SK-N-SH (cell line): Measurements from ENCODE around the gene PTGR3. TPM values are rescaled to one million over a fixed set of nuclear protein-coding genes. Genes with fewer than 3 reads are reported as not detected.
A peak's percentile ranks its signal among the peaks of the same experiment; 100 is the strongest.

Source experiments
- CTCF ChIA-PET: fragments of 300-600, 350-600 bp; formaldehyde crosslinking; extraction: SDS; loops from one replicate; lab custom pipeline; 2021; lab: Yijun Ruan, JAX
- POLR2A ChIA-PET: fragments of 350-600 bp; sonication (Branson Sonifier 250); formaldehyde crosslinking; extraction: SDS; loops from one replicate; lab custom pipeline; 2020; ENCODE audit warnings: antibody characterized with exemption, inconsistent platforms; lab: Yijun Ruan, JAX
- DNase-seq: peaks from one replicate; pipeline ENCODE4 v3.0.0; 2012
- H2AFZ ChIP-seq: fragments of 200-600 bp; sonication (generic); 2 replicates; pipeline ENCODE4 v1.8.1; 2016; ENCODE audit warnings: antibody characterized with exemption, mild to moderate bottlenecking, low read depth
- H3F3A ChIP-seq: fragments of 200-600 bp; sonication (generic); replicated peaks from 2 replicates; pipeline ENCODE3; 2016; ENCODE audit warnings: antibody characterized with exemption, mild to moderate bottlenecking; ENCODE audit not compliant: insufficient read depth
- H3K27ac ChIP-seq, 2 experiments: fragments of 200-500 bp in 1 of 2; fragments of 200-600 bp in 1 of 2; sonication (Bioruptor generic) in 1 of 2; sonication (generic), shearing (Covaris generic) in 1 of 2; 2 replicates each; pipeline versions ENCODE4 v1.5.1 to v1.6.1; 2014 to 2016; ENCODE audit warnings: low read depth in 2 of 2, inconsistent platforms in 1 of 2, low read length in 1 of 2, mild to moderate bottlenecking in 1 of 2, mixed read lengths in 1 of 2
- H3K27me3 ChIP-seq: fragments of 200-600 bp; sonication (generic), shearing (Covaris generic); 2 replicates; pipeline ENCODE4 v1.6.1; 2016; ENCODE audit warnings: mixed run types; ENCODE audit not compliant: insufficient read depth
- H3K36me3 ChIP-seq, 2 experiments: fragments of 200-500 bp in 1 of 2; fragments of 200-600 bp in 1 of 2; sonication (Bioruptor generic) in 1 of 2; sonication (generic) in 1 of 2; replicated peaks in 1 of 2; 2 replicates each; pipeline versions ENCODE3 to v1.5.1; 2014 to 2016; ENCODE audit warnings: low read length in 1 of 2, mild to moderate bottlenecking in 1 of 2; ENCODE audit not compliant: insufficient read depth in 2 of 2, control insufficient read depth in 1 of 2
- H3K4me1 ChIP-seq, 2 experiments: fragments of 200-500 bp in 1 of 2; fragments of 200-600 bp in 1 of 2; sonication (Bioruptor generic) in 1 of 2; sonication (generic), shearing (Covaris generic) in 1 of 2; 2 replicates each; pipeline versions ENCODE4 v1.5.1 to v1.6.1; 2014 to 2016; ENCODE audit warnings: low read depth in 1 of 2, low read length in 1 of 2, mixed run types in 1 of 2; ENCODE audit not compliant: insufficient read depth in 2 of 2, control insufficient read depth in 1 of 2
- H3K4me2 ChIP-seq: fragments of 200-600 bp; sonication (generic), shearing (Covaris generic); 2 replicates; pipeline ENCODE4 v1.6.1; 2017; ENCODE audit warnings: mixed run types
- H3K4me3 ChIP-seq, 2 experiments: fragments of 200-500 bp in 1 of 2; fragments of 200-600 bp in 1 of 2; sonication (Bioruptor generic) in 1 of 2; sonication (generic), shearing (Covaris generic) in 1 of 2; 2 replicates each; pipeline versions ENCODE4 v1.5.1 to v1.8.1; 2014 to 2016; ENCODE audit warnings: low read depth in 2 of 2, inconsistent platforms in 1 of 2, low read length in 1 of 2, mild to moderate bottlenecking in 1 of 2, mixed read lengths in 1 of 2, moderate library complexity in 1 of 2
- H3K79me2 ChIP-seq: fragments of 200-600 bp; sonication (generic); 2 replicates; pipeline ENCODE4 v1.8.1; 2017; ENCODE audit warnings: mild to moderate bottlenecking; ENCODE audit not compliant: insufficient read depth
- H3K9ac ChIP-seq: fragments of 200-600 bp; sonication (generic); 2 replicates; pipeline ENCODE4 v1.6.1; 2017; ENCODE audit warnings: mixed run types
- H3K9me2 ChIP-seq: fragments of 200-600 bp; sonication (generic); 2 replicates; pipeline ENCODE4 v1.6.1; 2017; ENCODE audit warnings: mixed run types
- H3K9me3 ChIP-seq: fragments of 200-600 bp; sonication (generic); 2 replicates; pipeline ENCODE4 v1.6.1; 2017; ENCODE audit warnings: mixed run types, mild to moderate bottlenecking, moderate library complexity
- H4K20me1 ChIP-seq: fragments of 200-600 bp; sonication (generic); 2 replicates; pipeline ENCODE4 v1.6.1; 2017; ENCODE audit warnings: mild to moderate bottlenecking, mixed run types; ENCODE audit not compliant: insufficient read depth
- CTCF ChIP-seq: fragments of 200-600 bp; sonication (generic); IDR thresholded peaks from 2 replicates; pipeline ENCODE4 v1.6.1; 2017; ENCODE audit warnings: antibody characterized with exemption, mild to moderate bottlenecking, moderate library complexity
- ELF1 ChIP-seq: IDR thresholded peaks from 2 replicates; pipeline ENCODE4 v1.4.0; 2012
- EP300 ChIP-seq, 2 experiments: IDR thresholded peaks; 2 replicates each; pipeline versions ENCODE4 v1.4.0 to v1.6.1; 2012; ENCODE audit warnings: borderline replicate concordance in 1 of 2, low read depth in 1 of 2, low read length in 1 of 2
- FOSL2 ChIP-seq: IDR thresholded peaks from 2 replicates; pipeline ENCODE4 v1.4.0; 2012; ENCODE audit warnings: low read depth, mild to moderate bottlenecking, moderate library complexity, borderline replicate concordance
- FOXM1 ChIP-seq: IDR thresholded peaks from 2 replicates; pipeline ENCODE4 v1.4.0; 2012; ENCODE audit warnings: low read depth, mild to moderate bottlenecking
- IRF3 ChIP-seq: fragments of 150-350 bp; IDR thresholded peaks from 2 replicates; pipeline ENCODE4 v1.6.1; 2016; ENCODE audit warnings: mild to moderate bottlenecking, low read depth, low read length
- MEF2A ChIP-seq: IDR thresholded peaks from 2 replicates; pipeline ENCODE4 v1.4.0; 2012; ENCODE audit warnings: low read depth, borderline replicate concordance
- MXI1 ChIP-seq: IDR thresholded peaks from 2 replicates; pipeline ENCODE4 v1.6.1; 2012; ENCODE audit warnings: mild to moderate bottlenecking, low read depth, low read length, improper control_type of control experiment
- PBX3 ChIP-seq: IDR thresholded peaks from 2 replicates; pipeline ENCODE4; 2012
- POLR2AphosphoS5 ChIP-seq: IDR thresholded peaks from 2 replicates; pipeline ENCODE4 v1.6.1; 2012; ENCODE audit warnings: low read depth, low read length
- RCOR1 ChIP-seq: fragments of 150-350 bp; IDR thresholded peaks from 2 replicates; pipeline ENCODE4 v1.6.1; 2017; ENCODE audit warnings: antibody characterized with exemption, low read length
- REST ChIP-seq: IDR thresholded peaks from 2 replicates; pipeline ENCODE4 v1.6.1; 2012; ENCODE audit warnings: mild to moderate bottlenecking, low read depth, low read length, moderate library complexity
- SIN3A ChIP-seq: IDR thresholded peaks from 2 replicates; pipeline ENCODE4 v1.6.1; 2012; ENCODE audit warnings: low read depth, mild to moderate bottlenecking, low read length, moderate library complexity, borderline replicate concordance
- SMC3 ChIP-seq: IDR thresholded peaks from 2 replicates; pipeline ENCODE4 v1.6.1; 2012; ENCODE audit warnings: low read depth, low read length, improper control_type of control experiment
- TEAD4 ChIP-seq: IDR thresholded peaks from 2 replicates; pipeline ENCODE4 v1.4.0; 2012; ENCODE audit warnings: mild to moderate bottlenecking, borderline replicate concordance; ENCODE audit not compliant: insufficient read depth
- USF2 ChIP-seq: fragments of 150-350 bp; IDR thresholded peaks from 2 replicates; pipeline ENCODE4 v1.6.1; 2017; ENCODE audit warnings: antibody characterized with exemption, low read length, low read depth, borderline replicate concordance
- YY1 ChIP-seq: IDR thresholded peaks from 2 replicates; pipeline ENCODE4 v1.4.0; 2012; ENCODE audit warnings: low read depth, mild to moderate bottlenecking
- WGBS: methylation state at CpG from one replicate; pipeline ENCODE4 v1.1.6; 2017; ENCODE audit warnings: low lambda C conversion rate; 5-methylcytosine and 5-hydroxymethylcytosine counted together
- polyA plus RNA-seq, 3 experiments: library from polyadenylated mRNA; depleted of rRNA; stranded (reverse); fragments of >200 nt; gene quantifications; 2 replicates each; pipeline ENCODE4 v1.2.3, GENCODE V29; 2012

Gene PTGR3
- polyA plus RNA-seq, 1 of the 3 experiments (the other 2 are of a cell fraction) = 20.7 TPM

GRCh38 chr18:75255094-75255493, 46.2 kb upstream of the PTGR3 start (continued):
- TF ChIP-seq REST = no peak

- H3K79me2 ChIP-seq = 0 out of 2 replicates have a peak, but pooled peaks cover 3% of the 10 kb centered on the region
- peak overlapping the region in 1 of 2 experiments; percentile 22; a peak in 1 of 4 replicates for H3K27ac ChIP-seq
- no peaks in the 10 kb centered on the region for H3K9me2 ChIP-seq
- TF ChIP-seq POLR2AphosphoS5 (no peak), RCOR1 (no peak), SIN3A (no peak), ELF1 (no peak), IRF3 (no peak)
- TF ChIP-seq, all 33 proteins: peak for 0
- no peak overlapping the region for H3K9ac ChIP-seq
- ChIA-PET POLR2A (no interaction called here), CTCF (no interaction called here)
- H3K4me3 ChIP-seq = no peak overlapping the region
- H2AFZ ChIP-seq = no peak overlapping the region
- H4K20me1 ChIP-seq = no peaks in the 10 kb centered on the region
- H3K27me3 ChIP-seq = no peaks in the 10 kb centered on the region
- whole genome bisulfite sequencing = 82% methylated on average over 4 of the region's 4 CpGs
- no peak overlapping the region for H3K4me2 ChIP-seq
- DNase-seq = peak; percentile 57
- peaks cover 7% of the 10 kb centered on the region for H3F3A ChIP-seq
- H3K4me1 ChIP-seq = peaks cover 0 to 27% of the 10 kb centered on the region in 2 experiments; a peak in 2 of 4 replicates
- H3K36me3 ChIP-seq = no peaks in the 10 kb centered on the region
- H3K9me3 ChIP-seq = no peaks in the 10 kb centered on the region
Measured at GRCh38 chr18:75253784-75254183, 44.8 kb upstream of the PTGR3 start.

GRCh38 chr18:75253043-75253442, 44.1 kb upstream of the PTGR3 start:
- Histone ChIP-seq H2AFZ (no peak overlapping the region), H3K27ac (no peak overlapping the region), H3K4me1 (peaks cover 0 to 34% of the 10 kb centered on the region in 2 experiments; a peak in 2 of 4 replicates), H3K79me2 (0 out of 2 replicates have a peak, but pooled peaks cover 3% of the 10 kb centered on the region), H4K20me1 (no peaks in the 10 kb centered on the region), H3K27me3 (no peaks in the 10 kb centered on the region), H3K4me2 (no peak overlapping the region; the same call in 1 of the 2 replicates), H3K9me3 (no peaks in the 10 kb centered on the region), H3K36me3 (no peaks in the 10 kb centered on the region), H3K9ac (no peak overlapping the region), H3K9me2 (no peaks in the 10 kb centered on the region), H3K4me3 (no peak overlapping the region), H3F3A (peaks cover 7% of the 10 kb centered on the region)
- POLR2A ChIA-PET = no interaction called here
- CTCF ChIA-PET = no interaction called here
- WGBS = 95% methylated on average over 1 of the region's 1 CpG
- DNase-seq = no peak
- no peak for TF ChIP-seq PBX3
- TF ChIP-seq MEF2A = no peak
- TF ChIP-seq YY1 = no peak
- no peak for TF ChIP-seq EP300 (IDR thresholded peaks at IDR 0.05; ENCODE audit: borderline replicate concordance in 1 of 2, low read depth in 1 of 2, low read length in 1 of 2)
- no peak for TF ChIP-seq ELF1
- no peak for TF ChIP-seq MXI1
- TF ChIP-seq TEAD4 = no peak
- no peak for TF ChIP-seq USF2
- TF ChIP-seq FOSL2 = no peak
- TF ChIP-seq CTCF = no peak
- TF ChIP-seq SMC3 = no peak
- no peak for TF ChIP-seq RCOR1
- no peak for TF ChIP-seq FOXM1
